Stimulated activated naive B cell treated with anti-CD40 and anti-IgM and Interleukin-4, amounts not matched to agents 10 μg/mL and 1 μg/mL and 100 μg/mL, for 72 hours (primary cell): Measurements from ENCODE around the gene PFDN6.
A peak's percentile ranks its signal among the peaks of the same experiment; 100 is the strongest.

Experiments used
- ATAC-seq, 2 donors: fragments of 150-1000 bp; cut with Tn5 transposase; replicated peaks; 2 replicates each; pipeline ENCODE4 v1.10.0; 2021; ENCODE audit warnings: moderate library complexity in 1 of 2
- DNase-seq: peaks from one replicate; pipeline ENCODE4 v3.0.0; 2021
- H3K27ac Mint-ChIP-seq: one replicate; pipeline ENCODE4 v1.8.0; 2022; ENCODE audit warnings: mild to moderate bottlenecking, mixed read lengths
- H3K27me3 Mint-ChIP-seq, 2 donors: one replicate each; pipeline ENCODE4 v1.8.0; 2022; ENCODE audit warnings: mixed read lengths in 2 of 2
- H3K36me3 Mint-ChIP-seq, 2 donors: one replicate each; pipeline ENCODE4 v1.8.0; 2022; ENCODE audit warnings: mixed read lengths in 2 of 2, mild to moderate bottlenecking in 1 of 2
- H3K4me1 Mint-ChIP-seq, 2 donors: one replicate each; pipeline ENCODE4 v1.8.0; 2022; ENCODE audit warnings: mixed read lengths in 2 of 2, mild to moderate bottlenecking in 1 of 2
- H3K4me3 Mint-ChIP-seq, 2 donors: one replicate each; pipeline ENCODE4 v1.8.0; 2022; ENCODE audit warnings: mild to moderate bottlenecking in 2 of 2, mixed read lengths in 2 of 2, moderate library complexity in 1 of 2
- H3K9me3 Mint-ChIP-seq, 2 donors: one replicate each; pipeline ENCODE4 v1.8.0; 2022; ENCODE audit warnings: mixed read lengths in 2 of 2, mild to moderate bottlenecking in 1 of 2

The PFDN6 gene

GRCh38 chr6:33329058-33329457 lies 39.7 kb downstream of the PFDN6 start:
- Mint-ChIP-seq H3K9me3 (no peaks in the 10 kb centered on the region), H3K27ac (peak overlapping the region; percentile 33), H3K4me1 (peaks cover 24 to 61% of the 10 kb centered on the region in 2 donors), H3K4me3 (no peak overlapping the region), H3K36me3 (no peaks in the 10 kb centered on the region), H3K27me3 (no peaks in the 10 kb centered on the region)
- ATAC-seq (no peak), DNase-seq (no peak)

GRCh38 chr6:33330736-33331135 lies 41.3 kb downstream of the PFDN6 start:
- peaks cover 33 to 68% of the 10 kb centered on the region in 2 donors for H3K4me1 Mint-ChIP-seq
- peak overlapping the region; percentile 57 to 62 for H3K4me3 Mint-ChIP-seq
- peak in 1 of 2 donors; percentile 43 for ATAC-seq
- H3K27ac Mint-ChIP-seq: peak overlapping the region; percentile 80
- H3K36me3 Mint-ChIP-seq: no peaks in the 10 kb centered on the region
- no peaks in the 10 kb centered on the region for H3K27me3 Mint-ChIP-seq
- no peak for DNase-seq
- H3K9me3 Mint-ChIP-seq: no peaks in the 10 kb centered on the region

- no peak overlapping the region for H3K27ac Mint-ChIP-seq
- ATAC-seq (no peak), DNase-seq (no peak)
- no peak overlapping the region for H3K4me3 Mint-ChIP-seq
- H3K27me3 Mint-ChIP-seq: no peaks in the 10 kb centered on the region
- H3K9me3 Mint-ChIP-seq: no peaks in the 10 kb centered on the region
- H3K4me1 Mint-ChIP-seq: peaks cover 34 to 68% of the 10 kb centered on the region in 2 donors
- H3K36me3 Mint-ChIP-seq: no peaks in the 10 kb centered on the region
Measured at GRCh38 chr6:33333666-33334065, 44.3 kb downstream of the PFDN6 start.

GRCh38 chr6:33335916-33336315 lies 46.5 kb downstream of the PFDN6 start:
- no peaks in the 10 kb centered on the region for H3K36me3 Mint-ChIP-seq
- ATAC-seq (peak; percentile 67 to 86), DNase-seq (no peak)
- no peaks in the 10 kb centered on the region for H3K27me3 Mint-ChIP-seq
- H3K27ac Mint-ChIP-seq: no peak overlapping the region
- H3K9me3 Mint-ChIP-seq: no peaks in the 10 kb centered on the region
- peaks cover 34 to 64% of the 10 kb centered on the region in 2 donors for H3K4me1 Mint-ChIP-seq
- H3K4me3 Mint-ChIP-seq: no peak overlapping the region

- Mint-ChIP-seq H3K36me3 (no peaks in the 10 kb centered on the region), H3K4me3 (no peak overlapping the region), H3K27ac (no peak overlapping the region), H3K4me1 (peaks cover 32 to 58% of the 10 kb centered on the region in 2 donors), H3K27me3 (no peaks in the 10 kb centered on the region), H3K9me3 (no peaks in the 10 kb centered on the region)
- ATAC-seq (no peak), DNase-seq (no peak)
Measured at GRCh38 chr6:33336495-33336894, 47.1 kb downstream of the PFDN6 start.

- no peak for ATAC-seq
- peak overlapping the region; percentile 25 for H3K27ac Mint-ChIP-seq
Measured at GRCh38 chr6:33339193-33339592, 49.8 kb downstream of the PFDN6 start.

More at GRCh38 chr6:33339193-33339592, 49.8 kb downstream of the PFDN6 start:
- H3K4me1 Mint-ChIP-seq: peaks cover 33 to 48% of the 10 kb centered on the region in 2 donors
- no peaks in the 10 kb centered on the region for H3K36me3 Mint-ChIP-seq
- no peak overlapping the region for H3K4me3 Mint-ChIP-seq
- H3K9me3 Mint-ChIP-seq: no peaks in the 10 kb centered on the region
- no peak for DNase-seq
- no peaks in the 10 kb centered on the region for H3K27me3 Mint-ChIP-seq
